ENCODE data around the gene TIMM44. TPM values are rescaled to one million over a fixed set of nuclear protein-coding genes. Genes with fewer than 3 reads are reported as not detected.

Gene TIMM44
- total RNA-seq, 1 experiment from 2014 or later, result 114 TPM

DNA sequence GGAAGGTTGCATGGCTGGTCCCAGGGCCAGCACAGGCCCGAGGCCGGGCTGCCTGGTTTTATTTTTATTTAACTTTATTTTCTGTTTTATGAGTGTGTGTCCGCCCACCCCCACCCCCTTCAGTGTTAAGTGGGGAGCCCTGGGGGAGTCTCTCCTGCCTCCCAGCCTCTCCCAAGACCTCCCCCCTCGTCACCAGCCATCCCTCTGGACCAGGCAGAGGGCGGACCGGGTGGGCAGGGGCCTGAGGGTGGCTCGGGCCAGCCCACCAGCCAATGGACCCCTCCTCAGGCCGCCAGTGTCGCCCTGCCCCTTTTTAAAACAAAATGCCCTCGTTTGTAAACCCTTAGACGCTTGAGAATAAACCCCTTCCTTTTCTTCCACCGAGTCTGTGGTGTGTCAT lies 29.4 kb downstream of the TIMM44 start:
- H3T11ph ChIP-seq (ENCODE audit: low read length), result no peak overlapping the region
- H4K8ac ChIP-seq (replicated peaks; ENCODE audit: insufficient read length, low read depth, low read length), result no peak overlapping the region
- no peak for DNase-seq
- Mint-ChIP-seq H3K27ac (no peak overlapping the region), H3K4me3 (no peak overlapping the region), H3K27me3 (ENCODE audit: low read depth) (peaks cover 47% of the 10 kb centered on the region), H3K4me1 (peaks cover 11 to 16% of the 10 kb centered on the region in 2 experiments; a peak in 3 of 4 replicates), H3K9me3 (no peaks in the 10 kb centered on the region), H3K36me3 (ENCODE audit: insufficient read depth in 1 of 3, low read depth in 3 of 3) (peaks cover 15 to 28% (median 24%) of the 10 kb centered on the region in 3 experiments; a peak in 6 of 7 replicates)
- H3K14ac ChIP-seq (ENCODE audit: insufficient read depth, low read length), result no peak overlapping the region
- H2BK5ac ChIP-seq (ENCODE audit: insufficient read length, low read length), result no peak overlapping the region
- H3K9me3 ChIP-seq (ENCODE audit: control insufficient read depth, low read depth, low read length), result no peaks in the 10 kb centered on the region
- no peak overlapping the region for H3K18ac ChIP-seq (ENCODE audit: insufficient read length, low read depth, low read length)
- no peak overlapping the region for H4K5ac ChIP-seq (ENCODE audit: insufficient read length, low read depth, low read length)
- no peak overlapping the region for H2BK20ac ChIP-seq (ENCODE audit: low read depth, low read length, poor library complexity, severe bottlenecking)
- no peaks in the 10 kb centered on the region for H4K20me1 ChIP-seq (ENCODE audit: control insufficient read depth, insufficient read depth, insufficient read length)
- TF ChIP-seq, protein P1, sequence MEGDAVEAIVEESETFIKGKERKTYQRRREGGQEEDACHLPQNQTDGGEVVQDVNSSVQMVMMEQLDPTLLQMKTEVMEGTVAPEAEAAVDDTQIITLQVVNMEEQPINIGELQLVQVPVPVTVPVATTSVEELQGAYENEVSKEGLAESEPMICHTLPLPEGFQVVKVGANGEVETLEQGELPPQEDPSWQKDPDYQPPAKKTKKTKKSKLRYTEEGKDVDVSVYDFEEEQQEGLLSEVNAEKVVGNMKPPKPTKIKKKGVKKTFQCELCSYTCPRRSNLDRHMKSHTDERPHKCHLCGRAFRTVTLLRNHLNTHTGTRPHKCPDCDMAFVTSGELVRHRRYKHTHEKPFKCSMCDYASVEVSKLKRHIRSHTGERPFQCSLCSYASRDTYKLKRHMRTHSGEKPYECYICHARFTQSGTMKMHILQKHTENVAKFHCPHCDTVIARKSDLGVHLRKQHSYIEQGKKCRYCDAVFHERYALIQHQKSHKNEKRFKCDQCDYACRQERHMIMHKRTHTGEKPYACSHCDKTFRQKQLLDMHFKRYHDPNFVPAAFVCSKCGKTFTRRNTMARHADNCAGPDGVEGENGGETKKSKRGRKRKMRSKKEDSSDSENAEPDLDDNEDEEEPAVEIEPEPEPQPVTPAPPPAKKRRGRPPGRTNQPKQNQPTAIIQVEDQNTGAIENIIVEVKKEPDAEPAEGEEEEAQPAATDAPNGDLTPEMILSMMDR (conservative IDR thresholded peaks at IDR 0.05), result no peak
- no peaks in the 10 kb centered on the region for H3K79me1 ChIP-seq (ENCODE audit: insufficient read depth, low read depth, low read length, poor library complexity, severe bottlenecking)
- H3K4ac ChIP-seq (ENCODE audit: low read depth, low read length), result no peak overlapping the region
- no peaks in the 10 kb centered on the region for H3K4me1 ChIP-seq (ENCODE audit: insufficient read depth, low read length)
- H2BK120ac ChIP-seq (ENCODE audit: low read depth, low read length, poor library complexity, severe bottlenecking), result no peak overlapping the region
- H3K27ac ChIP-seq (ENCODE audit: insufficient read length, low read depth, low read length), result no peak overlapping the region
- no peak overlapping the region for H4K91ac ChIP-seq (ENCODE audit: insufficient read length, low read depth, low read length)
- peaks cover 12% of the 10 kb centered on the region for H3K23me2 ChIP-seq (ENCODE audit: insufficient read length, low read depth, low read length, poor library complexity, severe bottlenecking)
- no peak overlapping the region for H2BK15ac ChIP-seq (ENCODE audit: low read depth, low read length)
- no CpG with 5 or more reads among the region's 12 CpGs for WGBS (ENCODE audit: extremely low coverage, insufficient read length, low lambda C conversion rate)
- peaks cover 16% of the 10 kb centered on the region; the same call in 1 of the 2 replicates for H3K27me3 ChIP-seq (ENCODE audit: insufficient read depth, low read length)
- H2AFZ ChIP-seq (ENCODE audit: low read length), result no peak overlapping the region
- no peak overlapping the region for H3K23ac ChIP-seq (ENCODE audit: insufficient read length, low read depth, low read length)
- H3K56ac ChIP-seq (ENCODE audit: insufficient read length, low read depth, low read length), result no peak overlapping the region
- no peak overlapping the region for H3K4me2 ChIP-seq (ENCODE audit: insufficient read depth, insufficient read length, low read length)
- H3K9ac ChIP-seq (ENCODE audit: extremely low read depth, insufficient read length, low read length), result no peak overlapping the region
- no peak overlapping the region for H2AK5ac ChIP-seq (ENCODE audit: insufficient read length, low read length)
- no peak overlapping the region for H2BK12ac ChIP-seq (ENCODE audit: insufficient read length, low read depth, low read length)
- no peaks in the 10 kb centered on the region for H3K79me2 ChIP-seq (ENCODE audit: insufficient read depth, low read length)
